Activated CD4-positive, CD25-positive, alpha-beta regulatory T cell treated with anti-CD3 and anti-CD28 coated beads, Interleukin-2, amount 50 U/mL, for 24 hours (primary cell): Measurements from ENCODE around the gene SLC27A2.
A peak's percentile ranks its signal among the peaks of the same experiment; 100 is the strongest.
"Not testable (repeated sequence)": the region's sequence is repeated elsewhere in the genome, so short reads cannot be mapped to it uniquely, and the experiment has no call there.

Experiments
- ATAC-seq, 2 donors: fragments of 150-1000 bp; cut with Tn5 transposase; one replicate each; pipeline ENCODE4 v1.10.0; 2021; ENCODE audit warnings: mild to moderate bottlenecking in 1 of 2, moderate library complexity in 1 of 2

Gene SLC27A2

DNA sequence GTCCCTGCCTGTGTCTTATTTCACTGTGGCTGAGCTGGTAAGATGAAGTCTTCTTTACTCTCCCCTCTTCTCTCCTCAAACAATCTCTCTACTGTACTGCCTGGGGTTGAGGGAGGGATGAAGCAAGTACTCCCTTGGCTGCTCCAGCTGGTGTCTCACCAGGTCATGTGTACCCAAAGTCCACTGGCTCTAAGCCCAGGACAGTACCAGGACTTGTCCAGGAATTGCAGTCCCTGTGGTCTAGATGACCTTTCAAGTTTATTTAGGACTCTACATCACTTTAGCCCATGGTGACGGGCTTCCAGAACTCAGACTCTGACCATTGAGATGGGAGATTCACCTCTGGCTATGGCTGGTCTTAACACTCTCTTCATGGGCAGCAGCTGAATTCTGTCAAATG lies 17.5 kb upstream of the SLC27A2 start:
- no peak for ATAC-seq

DNA sequence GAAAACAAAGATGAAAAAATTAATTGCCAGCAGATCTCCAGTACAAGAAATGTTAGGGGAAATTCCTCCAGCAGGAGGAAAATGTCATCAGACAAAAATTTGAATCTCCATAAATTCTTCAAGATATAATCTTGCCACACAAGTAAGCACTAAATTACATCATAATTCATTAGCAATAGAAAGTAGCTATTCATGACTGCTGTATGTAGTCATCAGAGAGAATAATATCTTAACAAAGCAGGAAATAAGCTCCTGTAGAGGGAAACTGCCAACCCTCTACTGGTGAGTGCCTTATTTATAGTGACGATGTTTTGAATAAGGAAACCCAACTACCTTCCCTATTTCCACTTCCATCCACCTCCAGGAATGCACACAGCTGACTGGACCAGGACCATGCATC lies 15.8 kb upstream of the SLC27A2 start:
- no peak for ATAC-seq

DNA sequence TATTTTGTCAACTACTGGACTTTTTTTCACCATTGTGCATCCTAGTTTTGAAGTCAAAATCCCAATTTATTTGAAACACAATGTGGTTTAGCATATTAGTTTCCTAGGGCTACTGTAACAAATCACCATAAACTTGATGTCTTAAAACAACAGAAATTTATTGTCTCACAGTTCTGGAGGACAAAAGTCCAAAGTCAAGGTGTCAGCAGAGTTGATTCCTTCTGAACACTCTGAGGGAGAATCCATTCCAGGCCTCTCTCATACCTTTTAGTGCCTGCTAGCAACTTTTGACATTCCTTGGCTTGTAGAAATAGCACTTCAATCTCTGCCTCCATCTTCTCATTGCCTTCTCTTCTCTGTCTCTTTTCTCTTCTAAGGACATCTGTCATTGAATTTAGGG lies 14.9 kb upstream of the SLC27A2 start:
- no peak for ATAC-seq

DNA sequence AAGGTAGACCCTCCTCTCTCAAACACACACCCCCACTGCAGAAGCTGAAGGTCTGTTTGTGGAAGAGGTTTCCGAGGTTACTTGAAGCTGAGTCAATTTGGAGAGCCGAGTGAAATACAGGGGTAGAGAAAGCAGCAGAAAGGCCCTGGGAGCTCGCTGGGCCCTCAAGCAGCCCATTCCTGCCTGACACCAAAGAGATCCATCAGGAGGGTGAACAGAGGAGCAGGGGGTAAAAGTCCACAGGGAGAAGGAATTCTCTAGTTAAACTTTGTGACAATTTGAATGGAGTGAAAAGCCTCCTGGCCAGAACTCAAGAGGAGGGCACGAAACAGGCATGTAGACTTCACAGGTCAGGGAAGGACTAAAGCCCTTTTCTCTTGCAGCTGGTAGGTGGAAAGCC lies 13.6 kb upstream of the SLC27A2 start:
- no peak for ATAC-seq

DNA sequence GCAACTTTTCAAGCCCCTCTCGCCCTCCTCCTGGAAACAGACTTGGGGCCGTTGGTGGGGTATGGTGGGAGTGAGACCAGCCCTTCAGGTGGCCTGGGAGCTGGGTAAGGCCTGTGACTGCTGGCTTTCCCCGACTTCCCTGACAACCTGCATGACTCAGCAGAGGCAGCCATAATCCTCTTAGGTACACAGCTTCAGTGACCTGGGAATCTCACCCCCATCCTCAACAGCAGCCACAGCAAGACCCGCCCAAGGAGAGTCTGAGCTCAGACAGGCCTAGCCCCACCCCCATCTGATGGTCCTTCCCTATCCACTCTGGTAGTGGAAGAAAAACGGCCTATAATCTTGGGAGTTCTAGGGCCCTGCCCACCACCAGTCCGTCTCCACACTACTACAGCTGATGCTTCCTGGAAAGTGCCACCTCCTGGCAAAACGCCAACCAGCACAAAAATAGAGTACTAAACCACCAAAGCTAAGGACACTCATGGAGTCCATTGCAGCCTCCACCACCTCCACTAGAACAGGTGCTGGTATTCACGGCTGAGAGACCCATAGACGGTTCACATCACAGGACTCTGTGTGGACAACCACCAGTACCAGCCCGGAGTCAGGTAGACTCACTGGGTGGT lies 13.1 kb upstream of the SLC27A2 start:
- no peak for ATAC-seq

DNA sequence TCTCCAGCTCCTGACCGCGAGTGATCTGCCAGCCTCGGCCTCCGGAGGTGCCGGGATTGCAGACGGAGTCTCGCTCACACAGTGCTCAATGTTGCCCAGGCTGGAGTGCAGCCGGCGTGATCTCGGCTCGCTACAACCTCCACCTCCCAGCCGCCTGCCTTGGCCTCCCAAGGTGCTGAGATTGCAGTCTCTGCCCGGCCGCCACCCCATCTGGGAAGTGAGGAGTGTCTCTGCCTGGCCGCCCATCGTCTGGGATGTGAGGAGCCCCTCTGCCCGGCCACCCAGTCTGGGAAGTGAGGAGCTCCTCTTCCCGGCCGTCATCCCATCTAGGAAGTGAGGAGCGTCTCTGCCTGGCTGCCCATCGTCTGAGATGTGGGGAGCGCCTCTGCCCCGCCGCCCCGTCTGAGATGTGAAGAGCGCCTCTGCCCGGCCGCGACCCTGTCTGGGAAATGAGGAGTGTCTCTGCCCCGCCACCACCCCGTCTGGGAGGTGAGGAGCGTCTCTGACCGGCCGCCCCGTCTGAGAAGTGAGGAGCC lies 9.6 kb upstream of the SLC27A2 start:
- ATAC-seq: not testable (repeated sequence)

DNA sequence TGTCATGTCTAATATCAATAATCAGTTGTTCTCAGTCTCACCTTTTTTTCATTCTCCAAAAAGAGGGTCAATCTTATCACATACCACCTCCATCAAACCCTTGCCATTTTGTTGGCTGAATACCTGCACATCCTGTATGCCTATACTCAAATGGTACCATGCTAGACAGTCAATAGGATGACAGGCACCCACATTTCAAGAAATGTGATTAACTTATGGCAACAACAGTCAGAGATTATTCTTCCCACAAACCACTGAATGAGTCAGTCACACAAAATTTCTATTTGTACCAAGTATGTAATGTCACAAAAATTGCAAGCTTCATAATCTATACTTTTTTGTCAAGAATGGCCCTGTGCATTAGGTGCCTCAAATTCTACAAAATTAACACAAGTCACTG lies 5.1 kb upstream of the SLC27A2 start:
- peak; percentile 77 to 91 for ATAC-seq

DNA sequence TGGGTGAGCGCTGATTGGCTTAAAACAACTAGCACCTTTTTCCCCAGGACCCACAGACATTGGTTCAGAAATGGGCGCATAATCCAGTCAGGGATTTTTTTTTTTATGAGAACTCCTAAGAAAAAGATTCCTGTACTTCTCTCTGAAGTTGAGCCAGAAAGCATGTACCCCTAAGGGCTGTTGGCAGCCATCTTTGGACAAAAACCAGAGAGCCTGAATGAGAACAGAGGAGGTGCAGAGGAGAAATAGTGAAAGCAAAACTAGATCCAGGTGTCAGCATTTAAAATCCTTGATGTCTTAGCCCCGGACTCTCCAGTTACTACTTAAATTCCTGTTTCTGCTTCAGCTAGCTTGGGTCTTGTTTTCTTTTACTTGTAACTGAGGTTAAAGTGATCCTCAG lies 1.9 kb upstream of the SLC27A2 start:
- ATAC-seq: no peak

DNA sequence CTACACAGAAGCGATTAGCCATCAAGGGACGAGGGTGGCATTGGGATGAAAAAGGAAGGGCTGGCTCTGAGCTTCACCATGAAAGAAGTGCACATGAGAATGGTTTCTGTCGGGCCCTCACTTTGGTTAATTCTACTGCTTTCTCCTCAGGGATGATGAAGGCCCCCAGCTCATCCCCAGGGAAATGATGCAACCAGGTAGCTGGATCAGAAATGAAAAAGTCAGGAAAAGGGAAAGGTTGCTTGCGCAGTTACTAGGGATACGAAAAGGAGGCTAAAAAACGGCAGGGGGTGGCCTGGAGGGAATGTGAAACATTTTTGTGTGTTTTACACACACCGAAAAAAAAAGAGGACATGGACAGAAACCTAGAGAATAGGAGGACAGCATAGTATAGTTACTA lies 1.4 kb upstream of the SLC27A2 start:
- ATAC-seq: no peak

DNA sequence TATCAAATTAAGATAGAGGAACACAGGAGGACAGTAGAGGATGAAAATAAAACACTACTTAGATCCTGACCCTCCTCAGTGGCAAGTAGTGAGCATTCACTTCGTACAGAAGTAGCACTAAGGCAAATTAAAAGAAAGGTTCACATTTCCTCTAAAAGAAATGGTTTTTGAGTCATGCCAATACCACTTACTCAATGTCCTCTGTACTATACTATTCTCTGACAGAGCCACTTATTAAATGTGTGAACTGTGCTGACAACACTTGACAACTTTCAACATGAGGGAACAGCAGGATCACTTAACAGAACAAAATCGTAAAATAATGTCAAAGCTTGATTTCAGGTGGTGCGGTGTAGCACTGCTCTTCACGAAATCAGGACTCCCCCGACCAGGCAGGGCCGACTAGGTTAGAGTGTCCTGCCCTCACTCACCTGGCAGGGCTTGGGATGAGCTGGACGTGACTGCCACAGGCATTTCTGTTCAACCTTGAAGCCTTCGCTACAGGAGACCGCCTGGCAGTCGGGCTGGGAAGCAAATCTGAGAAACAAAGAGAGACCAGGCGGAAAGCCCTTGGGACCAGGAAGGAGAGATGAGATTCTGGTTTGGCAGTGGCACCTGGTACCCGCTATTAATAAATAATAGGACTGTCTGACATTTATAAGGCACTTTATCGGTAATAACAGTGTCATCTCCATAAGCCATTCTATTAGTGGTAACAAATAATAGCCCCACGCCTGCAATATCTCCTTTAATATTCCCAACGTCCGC lies 611 bp upstream of the SLC27A2 start:
- no peak for ATAC-seq

DNA sequence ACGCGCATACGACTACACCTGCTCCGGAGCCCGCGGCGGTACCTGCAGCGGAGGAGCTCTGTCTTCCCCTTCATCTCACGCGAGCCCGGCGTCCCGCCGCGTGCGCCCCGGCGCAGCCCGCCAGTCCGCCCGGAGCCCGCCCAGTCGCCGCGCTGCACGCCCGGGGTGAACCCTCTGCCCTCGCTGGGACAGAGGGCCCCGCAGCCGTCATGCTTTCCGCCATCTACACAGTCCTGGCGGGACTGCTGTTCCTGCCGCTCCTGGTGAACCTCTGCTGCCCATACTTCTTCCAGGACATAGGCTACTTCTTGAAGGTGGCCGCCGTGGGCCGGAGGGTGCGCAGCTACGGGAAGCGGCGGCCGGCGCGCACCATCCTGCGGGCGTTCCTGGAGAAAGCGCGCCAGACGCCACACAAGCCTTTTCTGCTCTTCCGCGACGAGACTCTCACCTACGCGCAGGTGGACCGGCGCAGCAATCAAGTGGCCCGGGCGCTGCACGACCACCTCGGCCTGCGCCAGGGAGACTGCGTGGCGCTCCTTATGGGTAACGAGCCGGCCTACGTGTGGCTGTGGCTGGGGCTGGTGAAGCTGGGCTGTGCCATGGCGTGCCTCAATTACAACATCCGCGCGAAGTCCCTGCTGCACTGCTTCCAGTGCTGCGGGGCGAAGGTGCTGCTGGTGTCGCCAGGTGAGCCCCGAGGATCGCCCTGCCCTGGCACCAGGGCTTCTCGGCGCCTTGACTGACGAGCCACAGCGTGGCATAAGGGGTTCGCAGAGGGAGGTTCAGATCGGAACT lies 420 bp downstream of the SLC27A2 start:
- ATAC-seq: peak; percentile 66

DNA sequence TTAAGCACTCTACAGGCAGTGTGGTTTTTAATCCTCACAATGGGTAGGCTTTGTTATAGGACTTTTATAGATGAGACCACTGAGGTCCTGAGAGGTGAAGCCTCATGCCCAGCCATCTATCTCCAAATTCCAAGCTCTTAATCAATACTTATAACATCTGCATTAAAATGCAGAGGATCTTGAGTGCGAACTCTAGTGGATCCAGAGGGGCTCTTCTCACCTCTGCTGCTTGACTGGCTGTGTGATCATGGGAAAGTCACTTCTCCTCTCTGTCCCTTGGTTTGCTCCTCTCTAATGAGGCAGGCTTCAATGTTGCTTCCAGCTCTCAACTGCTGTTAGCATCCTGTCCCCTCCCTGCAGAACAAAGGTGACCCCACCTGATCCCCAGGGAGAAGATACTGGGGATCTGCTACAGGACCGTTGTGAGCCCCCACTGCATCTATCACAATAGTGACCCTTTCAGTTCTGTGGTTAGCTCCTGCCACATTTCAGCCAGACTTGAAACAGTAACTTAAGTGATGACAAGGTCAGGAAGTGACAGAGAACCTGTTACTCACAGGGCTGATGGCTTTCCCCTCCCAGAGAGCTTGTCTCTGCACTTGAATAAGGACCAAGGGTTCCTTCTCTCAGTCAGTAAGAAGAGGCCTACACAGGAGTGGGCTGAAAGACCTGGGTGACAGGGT lies 1.3 kb downstream of the SLC27A2 start:
- ATAC-seq: peak; percentile 51 to 79

DNA sequence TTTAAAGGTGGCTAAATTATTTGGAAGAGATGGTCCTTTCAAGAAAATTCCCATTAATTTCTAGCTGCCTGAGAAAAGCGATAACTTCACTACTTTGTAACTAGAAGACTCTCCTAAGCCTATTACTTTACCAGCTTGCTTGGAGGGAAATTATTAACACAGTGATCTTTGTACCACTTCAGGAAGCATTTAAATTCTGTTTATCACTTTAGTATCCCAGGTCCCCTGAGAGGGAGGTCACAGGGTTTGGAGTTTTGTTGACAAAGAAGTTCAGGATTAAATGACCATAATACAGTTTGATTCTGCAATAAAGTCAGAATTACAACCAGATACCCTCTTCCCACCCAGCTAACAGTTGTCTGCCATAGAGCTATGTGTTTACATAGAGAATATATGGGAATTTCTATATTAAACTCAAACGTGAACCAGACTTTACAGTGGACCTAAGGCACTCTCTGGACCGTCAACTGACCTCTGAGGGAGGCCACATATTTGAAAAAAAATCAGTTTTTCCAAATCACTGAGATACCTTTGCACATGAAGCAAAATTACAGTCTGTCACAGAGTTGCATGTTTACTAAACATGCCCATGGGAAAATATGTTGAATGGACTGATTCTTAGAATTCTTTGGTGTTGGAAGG lies 3.0 kb downstream of the SLC27A2 start:
- no peak for ATAC-seq

DNA sequence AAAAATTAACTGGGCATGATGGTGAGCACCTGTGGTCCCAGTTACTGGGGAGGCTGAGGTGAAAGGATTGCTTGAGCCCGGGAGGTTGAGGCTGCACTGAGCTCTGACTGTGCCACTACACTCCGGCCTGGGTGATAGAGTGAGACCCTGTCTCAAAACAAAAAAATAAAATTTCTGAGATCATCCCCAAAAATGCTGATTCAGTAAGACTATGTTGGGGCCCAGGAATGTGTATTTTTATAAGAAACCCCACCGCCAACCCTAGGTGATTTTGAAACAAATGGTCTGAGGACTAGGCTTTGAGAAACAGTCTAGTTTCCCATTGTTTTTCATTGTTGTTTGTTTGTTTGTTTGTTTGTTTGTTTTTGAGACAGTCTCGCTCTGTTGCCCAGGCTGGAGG lies 4.1 kb downstream of the SLC27A2 start:
- no peak for ATAC-seq

DNA sequence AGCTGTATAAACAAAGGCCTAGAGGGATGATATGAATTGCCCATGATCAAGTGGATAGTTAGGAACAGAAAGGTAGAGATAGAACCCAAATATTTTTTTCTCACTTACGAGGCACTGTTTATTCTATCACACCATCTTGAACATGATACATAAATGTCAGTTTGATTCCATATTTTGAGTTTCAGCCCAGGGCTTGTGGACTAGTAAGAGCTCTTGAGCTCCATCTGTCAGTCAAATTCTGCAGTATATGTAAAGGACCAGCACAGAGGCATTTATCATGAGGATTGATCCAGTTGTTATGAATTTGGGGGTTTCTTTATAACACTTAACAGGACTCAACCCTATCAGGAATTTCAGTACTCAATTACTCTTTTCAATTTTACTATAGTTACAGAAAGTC lies 4.8 kb downstream of the SLC27A2 start:
- no peak for ATAC-seq

DNA sequence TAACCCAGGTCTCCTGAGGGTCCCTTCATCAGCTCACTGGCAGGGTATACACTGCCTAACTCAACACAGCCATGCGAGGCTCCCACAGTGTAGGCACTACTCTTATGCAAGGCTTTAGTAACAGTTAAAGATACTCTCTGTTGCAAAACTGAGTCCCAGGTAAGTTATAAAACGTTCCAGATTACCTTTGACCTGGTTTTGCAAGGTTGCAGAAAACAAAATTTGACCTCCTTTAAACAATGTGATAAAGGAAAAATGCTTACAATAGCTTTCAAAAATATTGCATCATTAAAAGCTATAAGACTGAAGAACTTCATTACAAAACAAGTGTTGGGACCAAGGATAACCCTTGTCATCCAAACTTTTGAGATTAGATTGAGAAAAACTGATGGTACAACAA lies 5.5 kb downstream of the SLC27A2 start:
- ATAC-seq: no peak

DNA sequence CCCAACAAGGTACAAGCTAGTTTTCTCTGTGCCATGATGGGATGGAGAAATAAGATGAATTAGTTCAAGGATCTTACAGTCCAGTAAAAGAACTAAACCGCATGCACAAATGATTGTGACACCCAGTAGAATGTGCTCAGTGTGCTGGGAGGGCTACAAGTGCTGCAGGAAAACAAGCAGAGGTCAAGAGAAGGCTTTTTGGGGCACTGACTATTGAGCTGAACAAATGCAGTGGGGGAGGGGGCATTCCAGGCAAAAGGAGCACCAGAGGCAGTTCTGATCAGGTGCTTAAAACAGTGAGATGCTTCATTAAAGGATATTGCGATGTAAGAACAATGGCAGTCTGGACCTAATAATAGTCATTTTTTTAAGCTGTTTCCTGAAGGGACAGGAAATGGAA lies 6.0 kb downstream of the SLC27A2 start:
- no peak for ATAC-seq

DNA sequence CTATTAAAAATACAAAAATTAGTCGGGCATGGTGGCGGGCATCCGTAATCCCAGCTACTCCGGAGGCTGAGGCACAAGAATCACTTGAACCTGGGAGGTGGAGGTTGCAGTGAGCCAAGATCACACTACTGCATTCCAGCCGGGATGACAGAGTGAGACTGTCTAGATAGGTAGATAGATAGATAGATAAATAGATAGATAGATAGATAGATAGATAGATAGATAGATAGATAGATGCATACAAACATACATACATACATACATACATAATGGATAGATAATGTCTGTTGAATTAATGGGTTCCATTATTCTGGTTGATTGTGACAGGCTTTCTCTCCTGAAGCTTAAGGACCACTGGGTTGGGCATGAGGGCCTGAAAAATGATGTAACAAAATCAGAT lies 6.8 kb downstream of the SLC27A2 start:
- ATAC-seq: not testable (repeated sequence)

DNA sequence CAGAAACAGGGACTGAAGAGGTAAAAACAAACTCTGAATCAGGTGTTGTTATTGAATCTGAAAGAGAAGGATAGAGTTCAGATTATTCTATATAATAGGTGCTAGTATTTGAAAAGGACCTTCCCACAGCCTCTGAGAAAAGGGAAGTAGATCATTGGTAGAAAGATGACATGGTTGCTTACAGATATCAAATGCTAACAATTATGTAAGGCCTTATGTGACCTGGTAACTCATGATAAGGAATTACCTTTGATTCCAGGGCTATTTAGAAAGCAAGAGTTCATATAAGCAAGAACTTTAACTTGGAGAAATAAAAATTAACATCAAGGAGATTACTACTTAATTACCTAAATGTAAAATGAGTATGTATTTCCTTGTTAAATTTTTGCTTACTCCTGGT lies 7.6 kb downstream of the SLC27A2 start:
- no peak for ATAC-seq

DNA sequence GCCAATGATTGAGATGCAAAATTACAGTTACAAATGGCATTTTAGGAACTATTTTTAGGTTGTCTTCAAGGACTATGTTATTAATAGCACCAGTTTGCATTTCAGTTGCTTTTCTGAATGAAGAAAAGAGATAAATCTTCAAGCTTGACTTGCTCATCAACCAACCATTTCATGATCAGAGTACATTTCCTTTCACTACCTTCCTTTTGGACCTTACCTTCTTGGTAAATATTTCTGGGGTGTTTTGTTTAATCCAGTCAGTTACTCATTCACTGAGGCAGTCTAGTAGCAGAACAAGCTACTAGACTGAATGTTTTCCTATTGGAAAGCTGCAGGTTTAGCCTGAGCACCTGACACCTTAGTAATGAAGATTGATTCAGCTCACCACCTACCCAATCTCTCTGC lies 8.2 kb downstream of the SLC27A2 start:
- no peak for ATAC-seq

DNA sequence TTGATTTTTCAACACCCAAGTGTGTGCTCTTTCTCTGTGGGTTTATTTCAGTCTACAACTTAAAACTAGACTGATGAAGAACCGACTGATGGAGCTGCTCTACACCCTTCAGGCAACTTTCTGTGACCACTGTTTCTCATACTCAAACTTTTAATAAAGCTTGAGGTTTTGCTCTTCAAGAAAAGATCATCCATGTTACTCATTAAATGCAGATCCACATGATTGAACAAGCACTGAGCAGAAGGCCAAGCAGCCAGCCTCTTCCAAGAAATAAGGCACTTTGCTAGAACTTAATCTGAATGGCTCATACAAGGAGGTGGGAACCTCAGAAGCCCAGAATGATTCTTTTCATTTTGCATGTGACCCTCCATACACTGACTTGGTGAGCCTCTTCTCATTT lies 8.7 kb downstream of the SLC27A2 start:
- peak in 1 of 2 donors; percentile 48 for ATAC-seq

DNA sequence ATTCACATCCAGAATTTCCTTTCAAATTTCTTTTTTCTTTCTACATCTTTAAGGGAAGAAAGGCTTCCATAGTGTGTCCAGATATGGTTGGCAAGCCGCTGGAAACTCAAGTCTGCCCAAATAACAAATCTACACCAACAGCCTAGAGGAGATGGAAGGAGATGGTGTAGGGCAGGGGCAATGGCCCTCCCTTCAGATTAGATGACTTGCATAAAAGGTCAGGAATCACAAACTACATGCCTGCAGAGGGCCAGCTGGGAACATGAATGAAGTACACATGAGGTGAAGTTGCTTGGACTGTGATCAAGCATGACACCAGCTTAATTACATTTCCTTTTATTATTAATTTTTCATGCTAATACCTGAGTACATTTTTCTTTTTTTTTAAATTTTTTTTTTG lies 10.2 kb downstream of the SLC27A2 start:
- ATAC-seq: no peak
